Hepatocyte (in vitro differentiated cells): ENCODE measurements around the gene NOX4. TPM values are rescaled to one million over a fixed set of nuclear protein-coding genes. Genes with fewer than 3 reads are reported as not detected.

Experiments used
- DNase-seq: peaks from one replicate; pipeline ENCODE4 v3.0.0-alpha.2; 2016; ENCODE audit warnings: low spot score
- H2AFZ ChIP-seq: fragments of 200-600 bp; sonication (generic); 2 replicates; pipeline ENCODE4 v1.6.0; 2016; ENCODE audit warnings: antibody characterized with exemption, mild to moderate bottlenecking
- H3K27ac ChIP-seq: fragments of 200-600 bp; sonication (generic); 2 replicates; pipeline ENCODE4 v1.5.1; 2016; ENCODE audit warnings: mild to moderate bottlenecking
- H3K27me3 ChIP-seq: fragments of 200-600 bp; sonication (generic); 2 replicates; pipeline ENCODE4 v1.6.1; 2016
- H3K36me3 ChIP-seq: fragments of 200-600 bp; sonication (generic); replicated peaks from 2 replicates; pipeline ENCODE4 v1.5.1; 2016; ENCODE audit warnings: low read depth; ENCODE audit not compliant: insufficient read depth
- H3K4me1 ChIP-seq: fragments of 200-600 bp; sonication (generic); 2 replicates; pipeline ENCODE4 v1.5.1; 2016; ENCODE audit warnings: mild to moderate bottlenecking, moderate library complexity; ENCODE audit not compliant: insufficient read depth
- H3K4me2 ChIP-seq: fragments of 200-600 bp; sonication (generic); 2 replicates; pipeline ENCODE4 v1.6.0; 2016
- H3K4me3 ChIP-seq: fragments of 200-600 bp; sonication (generic); 2 replicates; pipeline ENCODE4 v1.5.1; 2016; ENCODE audit warnings: mild to moderate bottlenecking
- H3K79me2 ChIP-seq: fragments of 200-600 bp; sonication (generic); 2 replicates; pipeline ENCODE4 v1.6.0; 2017; ENCODE audit warnings: mild to moderate bottlenecking
- H3K9me2 ChIP-seq: fragments of 200-600 bp; sonication (generic); replicated peaks from 2 replicates; pipeline ENCODE4 v1.6.0; 2017; ENCODE audit warnings: mild to moderate bottlenecking; ENCODE audit not compliant: insufficient read depth
- H3K9me3 ChIP-seq: fragments of 200-600 bp; sonication (generic); 2 replicates; pipeline ENCODE4 v1.5.1; 2016; ENCODE audit warnings: low read depth, mild to moderate bottlenecking
- H4K20me1 ChIP-seq: fragments of 200-600 bp; sonication (generic); 2 replicates; pipeline ENCODE4 v1.6.0; 2016; ENCODE audit warnings: mild to moderate bottlenecking; ENCODE audit not compliant: insufficient read depth, poor library complexity, severe bottlenecking
- EZH2 ChIP-seq: fragments of 200-600 bp; sonication (generic); IDR thresholded peaks from 2 replicates; pipeline ENCODE4 v1.6.1; 2016; ENCODE audit warnings: antibody characterized with exemption, mild to moderate bottlenecking, borderline replicate concordance
- EZH2phosphoT487 ChIP-seq: fragments of 200-600 bp; sonication (generic); IDR thresholded peaks from one replicate; pipeline ENCODE4 v1.6.1; 2018; ENCODE audit warnings: antibody characterized with exemption, mild to moderate bottlenecking, low read depth, moderate library complexity; ENCODE audit not compliant: unreplicated experiment, severe bottlenecking
- WGBS: methylation state at CpG from one replicate; pipeline ENCODE4 v1.1.6; 2016; ENCODE audit warnings: low lambda C conversion rate; ENCODE audit errors: missing lambda C conversion rate; 5-methylcytosine and 5-hydroxymethylcytosine counted together
- polyA plus RNA-seq: library from polyadenylated mRNA; unstranded; fragments of >200 nt; fragmentation: Nextera tagmentation; extraction: Ambion mirVana; gene quantifications from 2 replicates; pipeline ENCODE4 v1.2.1, GENCODE V29; 2016
- total RNA-seq: library from RNA; depleted of rRNA; stranded (reverse); fragments of >200 nt; gene quantifications from 2 replicates; pipeline ENCODE4 v1.2.3, GENCODE V29; 2014
- TF ChIP-seq, protein P1 (sequence below): fragments of 200-600 bp; sonication (generic); IDR thresholded peaks from 2 replicates; pipeline ENCODE4 v1.5.1; 2016; ENCODE audit warnings: antibody characterized with exemption, mild to moderate bottlenecking; ENCODE audit not compliant: poor library complexity

Gene NOX4
- total RNA-seq, result 12.7 and 20.7 TPM in 2 replicates
- 5.5 and 9.4 TPM in 2 replicates for polyA plus RNA-seq

- Histone ChIP-seq H2AFZ (peak within 1 kb of the TSS; percentile 59), H3K4me2 (peak within 1 kb of the TSS; percentile 83), H3K27ac (peak within 1 kb of the TSS; percentile 83), H3K79me2 (peaks cover 3% of the 10 kb centered on the region), H3K4me3 (peak within 1 kb of the TSS; percentile 47), H3K27me3 (no peaks in the 10 kb centered on the region), H3K4me1 (peaks cover 10% of the 10 kb centered on the region), H3K36me3 (no peaks in the 10 kb centered on the region), H3K9me2 (no peaks in the 10 kb centered on the region), H4K20me1 (no peaks in the 10 kb centered on the region), H3K9me3 (no peaks in the 10 kb centered on the region)
- TF ChIP-seq, protein P1, sequence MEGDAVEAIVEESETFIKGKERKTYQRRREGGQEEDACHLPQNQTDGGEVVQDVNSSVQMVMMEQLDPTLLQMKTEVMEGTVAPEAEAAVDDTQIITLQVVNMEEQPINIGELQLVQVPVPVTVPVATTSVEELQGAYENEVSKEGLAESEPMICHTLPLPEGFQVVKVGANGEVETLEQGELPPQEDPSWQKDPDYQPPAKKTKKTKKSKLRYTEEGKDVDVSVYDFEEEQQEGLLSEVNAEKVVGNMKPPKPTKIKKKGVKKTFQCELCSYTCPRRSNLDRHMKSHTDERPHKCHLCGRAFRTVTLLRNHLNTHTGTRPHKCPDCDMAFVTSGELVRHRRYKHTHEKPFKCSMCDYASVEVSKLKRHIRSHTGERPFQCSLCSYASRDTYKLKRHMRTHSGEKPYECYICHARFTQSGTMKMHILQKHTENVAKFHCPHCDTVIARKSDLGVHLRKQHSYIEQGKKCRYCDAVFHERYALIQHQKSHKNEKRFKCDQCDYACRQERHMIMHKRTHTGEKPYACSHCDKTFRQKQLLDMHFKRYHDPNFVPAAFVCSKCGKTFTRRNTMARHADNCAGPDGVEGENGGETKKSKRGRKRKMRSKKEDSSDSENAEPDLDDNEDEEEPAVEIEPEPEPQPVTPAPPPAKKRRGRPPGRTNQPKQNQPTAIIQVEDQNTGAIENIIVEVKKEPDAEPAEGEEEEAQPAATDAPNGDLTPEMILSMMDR, result no peak
- TF ChIP-seq EZH2 (no peak), EZH2phosphoT487 (no peak)
- DNase-seq, result peak; percentile 77
- WGBS, result 4% methylated on average over 27 of the region's 51 CpGs
These were observed at the start of gene NOX4 for GRCh38 chr11:89490981-89491690. NOX4 (minus strand) TSS chr11:89491375; CDS start chr11:89491246, 129 bp downstream.

DNA sequence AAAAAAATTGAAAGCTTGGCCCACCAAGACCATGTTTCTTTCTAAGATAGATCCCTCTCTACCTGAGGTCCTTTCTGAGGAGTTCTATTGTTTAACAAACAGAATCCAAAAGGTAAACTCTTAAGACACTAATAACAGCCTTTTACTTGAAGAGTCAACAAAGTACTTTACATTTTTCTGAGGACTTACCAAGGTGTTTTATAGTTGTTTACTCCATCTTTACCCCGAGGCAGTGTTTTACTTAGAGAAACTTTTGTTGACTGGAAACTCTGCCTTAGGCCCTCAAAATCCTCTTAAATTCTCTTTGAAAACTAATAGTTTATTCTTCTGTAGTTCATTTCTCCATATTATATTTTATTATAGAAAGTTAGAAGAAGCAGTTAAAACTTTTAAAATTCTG, 49.7 kb upstream of the NOX4 start:
- no peaks in the 10 kb centered on the region for H3K27me3 ChIP-seq
- no peaks in the 10 kb centered on the region for H4K20me1 ChIP-seq
- DNase-seq, result no peak
- H3K9me2 ChIP-seq, result no peaks in the 10 kb centered on the region
- H3K4me2 ChIP-seq, result no peak overlapping the region
- TF ChIP-seq EZH2phosphoT487 (no peak), EZH2 (no peak)
- TF ChIP-seq, protein P1, result no peak
- H3K36me3 ChIP-seq, result no peaks in the 10 kb centered on the region
- H3K9me3 ChIP-seq, result no peaks in the 10 kb centered on the region
- no peak overlapping the region for H3K27ac ChIP-seq
- 24% methylated on average over 1 of the region's 1 CpG for WGBS
- no peak overlapping the region for H3K4me3 ChIP-seq
- peaks cover under 1% of the 10 kb centered on the region for H3K4me1 ChIP-seq
- no peaks in the 10 kb centered on the region for H3K79me2 ChIP-seq
- H2AFZ ChIP-seq, result no peak overlapping the region

GRCh38 chr11:89537936-89538335, 46.8 kb upstream of the NOX4 start:
- no peak overlapping the region for H3K4me2 ChIP-seq
- DNase-seq, result no peak
- TF ChIP-seq EZH2phosphoT487, result no peak
- no peak for TF ChIP-seq EZH2
- TF ChIP-seq, protein P1, result no peak
- no peaks in the 10 kb centered on the region for H3K27me3 ChIP-seq
- no peak overlapping the region for H2AFZ ChIP-seq
- H4K20me1 ChIP-seq, result no peaks in the 10 kb centered on the region
- H3K4me3 ChIP-seq, result no peak overlapping the region
- H3K9me2 ChIP-seq, result no peaks in the 10 kb centered on the region
- no peak overlapping the region for H3K27ac ChIP-seq
- no peaks in the 10 kb centered on the region for H3K36me3 ChIP-seq
- H3K79me2 ChIP-seq, result no peaks in the 10 kb centered on the region
- no peaks in the 10 kb centered on the region for H3K4me1 ChIP-seq
- no peaks in the 10 kb centered on the region for H3K9me3 ChIP-seq
- 88% methylated on average over 1 of the region's 1 CpG for WGBS
